Heart left ventricle (tissue), 16 donors: ENCODE data around the gene FZD2. TPM values are rescaled to one million over a fixed set of nuclear protein-coding genes. Genes with fewer than 3 reads are reported as not detected.

Experiments
- ATAC-seq, 4 donors: fragments of 200-7000 bp; cut with Tn5 transposase; one replicate each; pipeline ENCODE4 v1.9.1; 2020 to 2022; ENCODE audit warnings: moderate library complexity in 4 of 4, mild to moderate bottlenecking in 3 of 4, moderate number of reproducible peaks in 1 of 4
- DNase-seq, 5 donors: peaks; one replicate each; pipeline ENCODE4 v3.0.0-alpha.2; 2020
- H3K27ac ChIP-seq, 12 donors: fragments of 200-600 bp; sonication (generic) in 4 of 12; one replicate each; pipeline versions ENCODE4 v1.5.0 to v1.8.0; 2016 to 2022; ENCODE audit warnings: mild to moderate bottlenecking in 2 of 12
- H3K27me3 ChIP-seq, 9 donors: fragments of 200-600 bp; sonication (generic) in 2 of 9; one replicate each; pipeline versions ENCODE4 v1.5.1 to v1.8.0; 2016 to 2022; ENCODE audit warnings: mild to moderate bottlenecking in 3 of 9
- H3K36me3 ChIP-seq, 9 donors: fragments of 200-600 bp; sonication (generic) in 2 of 9; one replicate each; pipeline versions ENCODE4 v1.5.0 to v1.8.0; 2018 to 2022; ENCODE audit warnings: mild to moderate bottlenecking in 2 of 9
- H3K4me1 ChIP-seq, 12 donors: fragments of 200-600 bp; sonication (generic) in 4 of 12; one replicate each; pipeline versions ENCODE4 v1.5.0 to v1.8.0; 2016 to 2022; ENCODE audit warnings: mild to moderate bottlenecking in 3 of 12
- H3K4me3 ChIP-seq, 12 donors: fragments of 200-600 bp; sonication (generic) in 4 of 12; one replicate each; pipeline versions ENCODE4 v1.5.0 to v1.8.0; 2017 to 2022; ENCODE audit warnings: mild to moderate bottlenecking in 9 of 12, moderate library complexity in 4 of 12
- H3K9me3 ChIP-seq, 12 donors: fragments of 200-600 bp; sonication (generic) in 4 of 12; one replicate each; pipeline versions ENCODE4 v1.5.0 to v1.8.0; 2016 to 2022; ENCODE audit warnings: mild to moderate bottlenecking in 1 of 12
- CTCF ChIP-seq, 12 donors: fragments of 200-600 bp; sonication (generic) in 4 of 12; IDR thresholded peaks; one replicate each; pipeline versions ENCODE4 v1.5.0 to v1.8.0; 2018 to 2022; ENCODE audit warnings: antibody characterized with exemption in 12 of 12, mild to moderate bottlenecking in 5 of 12
- POLR2A ChIP-seq, 2 donors: fragments of 450-650 bp; IDR thresholded peaks; one replicate each; pipeline ENCODE4 v1.6.1; 2017; ENCODE audit warnings: antibody characterized with exemption in 2 of 2, mild to moderate bottlenecking in 2 of 2, moderate library complexity in 2 of 2
- WGBS, 4 donors: extraction: QIAGEN DNeasy Blood & Tissue Kit in 2 of 4; methylation state at CpG; one replicate each; pipeline versions ENCODE4 v1.1.5 to v1.1.7; 2013 to 2018; 5-methylcytosine and 5-hydroxymethylcytosine counted together
- intact Hi-C, 10 donors: fragments of 100-400 bp; cut with DNase I; formaldehyde crosslinking; loops; one replicate each; pipeline versions ENCODE4 v1.11.1 to v1.14.2; 2022
- polyA plus RNA-seq, 2 donors: library from polyadenylated mRNA; stranded (reverse); fragments of 200-250 nt; gene quantifications; one replicate each; pipeline ENCODE4 v1.2.3, GENCODE V29; 2013
- total RNA-seq, 9 donors: library from RNA; depleted of rRNA in 2 of 9; stranded (reverse); fragments of >200 nt in 2 of 9; fragmentation: NEBNext Ultra II Directional in 3 of 9; extraction: Animal tissue kit (Norgen Biotek cat#: 25700) in 3 of 9; gene quantifications; one replicate each; pipeline versions ENCODE4 v1.1.0 to v1.2.4, GENCODE V29; 2016 to 2023
- donor health status: ischemic (EF 13 %, LVEDD 7.1; RV severe dilation, severe dysfunction).
- donor health status: healthy with polysubstance abuse.
- donor health status: DM: no; HTN: yes; CAD: no.
- donor health status: DM: no; HTN: no; CAD: no.
- donor health status: ischemic (EF 25% LVEDD 6.9; RV normal size, moderate dysfunction).
- donor health status: ischemic (EF 25% LVEDD 5.7; RV mildly dilated, moderate dysfunction).
- donor health status: healthy.
- donor health status: DM: yes; HTN: yes; CAD: no.
- donor health status: ischemic (EF 35%, LVEDD 5.7; RV mildly dilated, moderate dysfunction).
- donor health status: nonischemic (EF 11% LVEDD 7.7; RV severe dilation, severe dysfunction).
- donor health status: DM: yes; HTN: yes; CAD: no.
- donor health status: PGD.
- donor health status: ischemic (EF 29% LVEDD 5.4; RV normal size, mild dysfunction).
- donor health status: nonischemic (EF 23%, LVEDD 6.1; RV moderate dilation, normal function).

The FZD2 gene
- total and polyA plus RNA-seq, 11 donors, result 1.6 to 8.1 (median 3.9) TPM

GRCh38 chr17:44607836-44608690 lies 50.8 kb downstream of the FZD2 start:
- no peaks in the 10 kb centered on the region for H3K27me3 ChIP-seq
- no peaks in the 10 kb centered on the region for H3K9me3 ChIP-seq
- no peak for TF ChIP-seq CTCF (IDR thresholded peaks at IDR 0.05)
- TF ChIP-seq POLR2A (IDR thresholded peaks at IDR 0.05), result no peak
- peak in 3 of 4 donors; percentile 51 to 76 (median 75) for ATAC-seq
- H3K27ac ChIP-seq, result peak overlapping the region in 1 of 12 donors; percentile 27
- no peak overlapping the region for H3K4me3 ChIP-seq
- H3K4me1 ChIP-seq, result peaks cover 0 to 12% (median 0%) of the 10 kb centered on the region in 12 donors
- DNase-seq, result peak in 2 of 5 donors; percentile 51 to 57
- WGBS, 4 donors, result 60 to 92% (median 66%) methylated on average over 3 to 10 of the region's 10 CpGs
- no peaks in the 10 kb centered on the region for H3K36me3 ChIP-seq
- intact Hi-C loops, result no loop called here

- Histone ChIP-seq H3K36me3 (no peaks in the 10 kb centered on the region), H3K4me1 (peaks cover 0 to 12% (median 0%) of the 10 kb centered on the region in 12 donors), H3K9me3 (no peaks in the 10 kb centered on the region), H3K27ac (peak overlapping the region in 1 of 12 donors; percentile 27), H3K4me3 (no peak overlapping the region), H3K27me3 (no peaks in the 10 kb centered on the region)
- intact Hi-C loops, result no loop called here
- WGBS, 4 donors, result 91 to 97% (median 93%) methylated on average over 6 of the region's 6 CpGs
- DNase-seq (no peak), ATAC-seq (no peak)
- TF ChIP-seq POLR2A (IDR thresholded peaks at IDR 0.05), result no peak
- no peak for TF ChIP-seq CTCF (IDR thresholded peaks at IDR 0.05)
These were observed 51.6 kb downstream of the FZD2 start for GRCh38 chr17:44608727-44609435.

- Histone ChIP-seq H3K9me3 (no peaks in the 10 kb centered on the region), H3K27me3 (no peaks in the 10 kb centered on the region), H3K4me3 (no peak overlapping the region), H3K4me1 (peaks cover 0 to 12% (median 0%) of the 10 kb centered on the region in 12 donors), H3K27ac (no peak overlapping the region), H3K36me3 (no peaks in the 10 kb centered on the region)
- no peak for DNase-seq
- 53 to 77% (median 68%) methylated on average over 4 of the region's 4 CpGs for WGBS, 4 donors
- no peak for TF ChIP-seq CTCF (IDR thresholded peaks at IDR 0.05)
- intact Hi-C loops, result no loop called here
- no peak for ATAC-seq
These were observed 53.0 kb downstream of the FZD2 start for GRCh38 chr17:44610331-44610730.

Other genes with a start within 250 kb of the FZD2 start
- gene RUNDC3A, start 248.9 kb upstream of the FZD2 start, total RNA-seq, result 1 to 10 TPM in 2 of 9 donors, under 1 TPM in 6, not detected in 1; 0.27 to 1.3 (median 0.57) TPM
- under 1 TPM; 0.19 to 0.57 TPM for gene RUNDC3A, start 248.9 kb upstream of the FZD2 start, polyA plus RNA-seq
- gene SLC25A39, start 232.7 kb upstream of the FZD2 start, total RNA-seq, result 10 to 100 TPM; 37.2 to 78.5 (median 49.7) TPM
- 10 to 100 TPM; 60.2 to 96.0 TPM for gene SLC25A39, start 232.7 kb upstream of the FZD2 start, polyA plus RNA-seq
- gene GRN, start 212.2 kb upstream of the FZD2 start, total RNA-seq, result 100 to 1,000 TPM in 8 of 9 donors, 10 to 100 TPM in 1; 94.8 to 451 (median 196) TPM
- gene GRN, start 212.2 kb upstream of the FZD2 start, polyA plus RNA-seq, result 100 to 1,000 TPM in 1 of 2 donors, 10 to 100 TPM in 1; 44.6 to 105 TPM
- 1 to 10 TPM in 3 of 9 donors, under 1 TPM in 6; 0.40 to 2.1 (median 0.87) TPM for gene FAM171A2, start 193.6 kb upstream of the FZD2 start, total RNA-seq
- under 1 TPM; 0.42 to 0.51 TPM for gene FAM171A2, start 193.6 kb upstream of the FZD2 start, polyA plus RNA-seq
- gene ITGA2B, start 167.8 kb upstream of the FZD2 start, total RNA-seq, result 1 to 10 TPM in 2 of 9 donors, under 1 TPM in 7; 0.16 to 1.8 (median 0.37) TPM
- gene ITGA2B, start 167.8 kb upstream of the FZD2 start, polyA plus RNA-seq, result under 1 TPM; 0.22 to 0.34 TPM
- 10 to 100 TPM; 17.5 to 24.9 (median 21.5) TPM for gene GPATCH8, start 54.1 kb upstream of the FZD2 start, total RNA-seq
- gene GPATCH8, start 54.1 kb upstream of the FZD2 start, polyA plus RNA-seq, result 10 to 100 TPM; 12.8 to 15.1 TPM
- not detected for gene MEIOC, start 99.0 kb downstream of the FZD2 start, total RNA-seq
- gene MEIOC, start 99.0 kb downstream of the FZD2 start, polyA plus RNA-seq, result under 1 TPM in 1 of 2 donors, not detected in 1; 0.03 TPM
- gene CCDC43, start 132.3 kb downstream of the FZD2 start, total RNA-seq, result 10 to 100 TPM; 19.0 to 32.9 (median 29.0) TPM
- 10 to 100 TPM; 20.9 to 21.8 TPM for gene CCDC43, start 132.3 kb downstream of the FZD2 start, polyA plus RNA-seq
- gene DBF4B, start 151.2 kb downstream of the FZD2 start, total RNA-seq, result 1 to 10 TPM; 1.4 to 5.3 (median 4.2) TPM
- gene DBF4B, start 151.2 kb downstream of the FZD2 start, polyA plus RNA-seq, result 1 to 10 TPM; 3.4 to 3.8 TPM
- gene ADAM11, start 201.5 kb downstream of the FZD2 start, total RNA-seq, result 10 to 100 TPM in 6 of 9 donors, 1 to 10 TPM in 3; 6.6 to 24.6 (median 12.6) TPM
- 1 to 10 TPM; 1.8 to 9.3 TPM for gene ADAM11, start 201.5 kb downstream of the FZD2 start, polyA plus RNA-seq